ENCODE data around the gene SH3BP4.
A peak's percentile ranks its signal among the peaks of the same experiment; 100 is the strongest.

Gene SH3BP4, protein sequence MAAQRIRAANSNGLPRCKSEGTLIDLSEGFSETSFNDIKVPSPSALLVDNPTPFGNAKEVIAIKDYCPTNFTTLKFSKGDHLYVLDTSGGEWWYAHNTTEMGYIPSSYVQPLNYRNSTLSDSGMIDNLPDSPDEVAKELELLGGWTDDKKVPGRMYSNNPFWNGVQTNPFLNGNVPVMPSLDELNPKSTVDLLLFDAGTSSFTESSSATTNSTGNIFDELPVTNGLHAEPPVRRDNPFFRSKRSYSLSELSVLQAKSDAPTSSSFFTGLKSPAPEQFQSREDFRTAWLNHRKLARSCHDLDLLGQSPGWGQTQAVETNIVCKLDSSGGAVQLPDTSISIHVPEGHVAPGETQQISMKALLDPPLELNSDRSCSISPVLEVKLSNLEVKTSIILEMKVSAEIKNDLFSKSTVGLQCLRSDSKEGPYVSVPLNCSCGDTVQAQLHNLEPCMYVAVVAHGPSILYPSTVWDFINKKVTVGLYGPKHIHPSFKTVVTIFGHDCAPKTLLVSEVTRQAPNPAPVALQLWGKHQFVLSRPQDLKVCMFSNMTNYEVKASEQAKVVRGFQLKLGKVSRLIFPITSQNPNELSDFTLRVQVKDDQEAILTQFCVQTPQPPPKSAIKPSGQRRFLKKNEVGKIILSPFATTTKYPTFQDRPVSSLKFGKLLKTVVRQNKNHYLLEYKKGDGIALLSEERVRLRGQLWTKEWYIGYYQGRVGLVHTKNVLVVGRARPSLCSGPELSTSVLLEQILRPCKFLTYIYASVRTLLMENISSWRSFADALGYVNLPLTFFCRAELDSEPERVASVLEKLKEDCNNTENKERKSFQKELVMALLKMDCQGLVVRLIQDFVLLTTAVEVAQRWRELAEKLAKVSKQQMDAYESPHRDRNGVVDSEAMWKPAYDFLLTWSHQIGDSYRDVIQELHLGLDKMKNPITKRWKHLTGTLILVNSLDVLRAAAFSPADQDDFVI

DNA sequence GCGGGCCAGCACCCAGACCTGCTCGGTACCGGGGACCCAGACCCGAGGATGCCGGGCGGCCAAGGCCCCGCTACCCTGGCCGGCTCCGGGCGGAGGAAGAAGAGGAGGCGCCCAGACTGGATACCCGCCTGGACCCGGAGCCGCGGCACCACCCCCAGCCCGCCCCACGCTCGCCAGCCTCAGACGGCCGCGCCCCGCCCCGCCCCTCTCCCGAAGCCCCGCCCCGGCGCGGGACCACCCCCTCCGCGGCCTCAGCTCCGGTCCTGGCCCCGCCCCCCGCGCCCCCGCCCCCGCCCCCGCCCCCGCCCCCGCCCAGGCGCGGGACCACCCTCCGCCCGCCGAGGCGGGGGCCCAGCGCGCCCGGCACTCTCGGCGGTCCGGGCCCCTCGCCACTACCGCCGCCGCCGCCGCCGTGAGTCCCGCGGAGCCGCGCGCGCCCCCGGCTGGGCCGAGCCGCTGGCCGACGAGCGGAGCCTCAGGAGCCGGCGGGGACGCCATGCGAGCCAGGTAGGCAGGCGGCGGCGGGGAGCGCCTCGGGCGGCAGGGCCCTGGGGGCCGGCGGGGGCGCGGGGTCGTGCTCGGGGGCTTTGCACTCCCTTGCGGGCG lies at the start of gene SH3BP4:
SH3BP4 (plus strand) TSS at position 354 of the 606 bp plus-strand sequence. CDS start 82,986 bp downstream, outside the sequence.
- peak; percentile 84 for DNase-seq

DNA sequence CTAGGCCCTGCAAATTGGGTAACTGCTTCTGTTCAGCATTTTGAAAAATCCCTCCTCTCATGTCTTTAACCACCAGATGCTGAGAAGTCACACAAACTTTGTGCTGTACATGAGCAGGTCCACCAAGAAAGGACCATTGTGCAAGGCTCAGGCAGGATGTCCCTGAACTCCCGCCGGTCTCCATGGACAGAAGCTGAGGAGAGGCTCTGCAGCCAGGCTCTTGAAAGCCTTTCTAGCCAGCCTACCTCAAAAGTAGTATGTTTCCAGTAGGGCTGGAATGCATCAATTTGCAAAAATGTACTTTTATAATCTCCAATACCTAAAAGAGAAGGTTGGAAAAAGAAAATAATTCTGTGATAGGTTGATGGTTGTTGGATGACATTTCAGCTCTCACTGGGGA lies 47.0 kb upstream of the SH3BP4 start:
- DNase-seq: no peak

- DNase-seq: no peak
Observed at GRCh38 chr2:234905547-234906265, 46.1 kb upstream of the SH3BP4 start.

GRCh38 chr2:234910186-234910679 lies 41.6 kb upstream of the SH3BP4 start:
- DNase-seq: no peak

DNA sequence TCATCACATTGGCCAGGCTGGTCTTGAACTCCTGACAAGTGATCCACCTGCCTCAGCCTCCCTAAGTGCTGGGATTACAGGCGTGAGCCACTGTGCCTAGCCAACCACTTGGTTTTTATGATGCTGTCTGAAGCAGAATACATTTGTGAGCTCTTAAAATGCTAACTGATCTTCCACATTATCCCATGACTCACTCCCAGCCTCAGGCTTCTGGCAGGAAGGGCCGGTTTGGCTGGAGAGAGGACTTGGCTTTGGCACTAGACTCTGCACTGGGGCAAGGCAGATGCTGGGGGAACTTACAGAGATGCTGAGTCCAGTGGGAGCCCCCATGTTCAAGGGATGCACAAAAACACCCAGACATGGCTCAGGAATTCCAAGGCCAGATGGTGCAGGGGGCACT lies 40.5 kb upstream of the SH3BP4 start:
- DNase-seq: no peak

GRCh38 chr2:234912437-234912836 lies 39.4 kb upstream of the SH3BP4 start:
- no peak for DNase-seq

- DNase-seq: no peak
Observed at GRCh38 chr2:234913208-234913626, 38.6 kb upstream of the SH3BP4 start.

DNA sequence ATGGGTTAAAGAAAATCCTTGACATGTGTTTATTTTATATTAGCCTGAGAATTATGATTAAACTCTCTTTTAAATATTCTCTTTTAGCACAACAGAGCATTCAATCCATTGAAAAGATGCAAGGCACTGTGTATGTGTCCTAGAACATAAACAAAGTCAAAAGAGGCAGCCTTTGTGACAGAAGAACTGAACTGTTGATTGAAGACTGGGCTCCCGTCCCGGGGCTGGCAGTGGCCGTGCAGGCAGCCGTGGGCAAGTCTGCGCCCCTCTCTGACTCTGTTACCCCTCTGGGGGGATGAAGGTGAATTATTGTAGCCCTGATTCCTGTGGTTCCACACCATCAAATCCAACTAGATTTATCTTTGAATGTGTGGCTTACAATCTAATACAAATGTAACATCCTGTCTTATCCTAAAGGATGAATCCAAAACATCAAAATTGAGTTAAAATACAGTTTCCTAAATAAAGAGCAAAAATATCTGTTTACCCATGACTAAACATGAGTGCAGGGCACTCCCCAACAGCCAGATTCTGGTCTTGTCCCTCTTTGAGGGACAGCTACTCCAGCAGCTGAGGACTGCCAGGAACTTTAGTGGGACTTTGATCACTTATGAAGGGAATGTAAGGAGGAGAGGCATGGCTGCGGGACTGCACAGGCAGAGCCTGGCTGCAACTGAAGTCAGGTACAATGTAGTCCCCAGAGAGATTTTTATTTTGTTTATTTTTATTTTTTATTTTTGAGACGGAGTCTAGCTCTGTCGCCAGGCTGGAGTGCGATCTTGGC lies 37.3 kb upstream of the SH3BP4 start:
- DNase-seq: no peak

DNA sequence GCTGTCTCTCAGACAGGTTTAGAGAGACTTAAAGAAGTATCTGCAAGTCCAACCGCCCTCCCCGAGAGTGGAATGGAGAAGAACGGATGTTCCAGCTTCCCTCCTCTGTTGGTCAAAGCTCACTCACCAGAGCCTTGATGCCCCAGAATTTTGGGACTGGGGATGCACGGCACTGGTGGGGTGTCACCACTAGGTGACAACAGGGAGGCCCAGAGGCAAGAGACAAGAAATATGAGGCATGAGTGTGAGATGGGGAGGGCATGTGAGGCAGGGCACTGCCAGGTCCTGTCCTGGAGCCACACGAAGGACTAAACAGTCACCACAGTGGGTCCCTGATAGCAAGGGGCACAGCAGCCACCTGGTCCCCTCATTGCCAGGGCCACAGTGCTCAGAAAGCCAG lies 35.1 kb upstream of the SH3BP4 start:
- no peak for DNase-seq

DNA sequence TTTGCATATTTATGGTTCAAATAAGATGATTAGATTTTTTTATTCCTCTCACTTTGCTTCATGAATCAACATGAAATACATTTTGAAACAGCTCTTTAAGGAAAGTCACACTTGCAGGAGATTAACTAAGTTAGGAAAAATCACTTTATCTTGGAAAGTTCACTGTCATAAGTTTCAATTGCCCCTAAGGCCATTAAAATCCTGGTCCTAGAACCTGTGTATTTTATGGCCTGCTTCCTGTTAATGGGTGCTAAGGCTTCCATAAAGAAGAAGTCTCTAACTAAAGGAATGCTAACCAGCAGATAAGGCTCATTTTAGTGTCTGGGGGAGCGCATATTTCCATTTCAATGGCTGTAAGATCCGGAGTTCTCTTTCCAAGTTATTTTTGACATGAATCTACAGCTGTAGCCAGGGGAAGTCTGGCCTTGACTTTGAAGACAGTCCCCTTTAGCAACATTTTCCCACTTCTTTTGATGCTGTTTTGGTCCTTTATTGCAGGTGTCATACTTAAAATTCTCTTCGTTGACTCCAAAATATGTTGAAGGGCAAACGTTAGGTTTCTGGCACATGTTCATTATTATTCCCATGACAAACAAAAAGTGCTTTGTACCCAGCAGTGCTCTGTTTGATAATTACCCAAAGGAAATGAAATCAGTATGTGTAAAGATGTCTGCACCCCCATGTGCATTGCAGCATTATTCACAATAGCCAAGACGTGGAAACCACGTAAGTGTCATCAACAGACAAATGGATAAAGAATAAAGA lies 34.4 kb upstream of the SH3BP4 start:
- no peak for DNase-seq

GRCh38 chr2:234919711-234920110 lies 32.1 kb upstream of the SH3BP4 start:
- no peak for DNase-seq

DNA sequence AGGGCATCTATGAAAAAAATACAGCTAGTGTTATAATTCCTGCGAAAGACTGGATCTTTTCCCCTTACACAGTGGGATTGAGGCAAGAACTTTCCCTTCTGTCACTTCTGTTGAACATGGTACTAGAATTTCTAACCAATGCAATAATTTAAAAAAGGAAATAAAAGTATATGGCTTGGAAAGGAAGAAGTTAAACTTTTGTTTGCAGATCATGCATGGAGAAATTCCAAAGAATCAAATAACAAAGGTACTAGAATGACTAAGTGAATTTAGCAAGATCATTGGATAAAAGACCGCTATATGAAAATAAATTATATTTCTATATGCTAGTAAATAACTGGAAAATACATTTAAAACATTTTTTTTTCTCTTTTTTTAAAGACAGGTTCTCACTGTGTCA lies 31.0 kb upstream of the SH3BP4 start:
- no peak for DNase-seq

GRCh38 chr2:234929002-234929401 lies 22.8 kb upstream of the SH3BP4 start:
- DNase-seq: no peak

DNA sequence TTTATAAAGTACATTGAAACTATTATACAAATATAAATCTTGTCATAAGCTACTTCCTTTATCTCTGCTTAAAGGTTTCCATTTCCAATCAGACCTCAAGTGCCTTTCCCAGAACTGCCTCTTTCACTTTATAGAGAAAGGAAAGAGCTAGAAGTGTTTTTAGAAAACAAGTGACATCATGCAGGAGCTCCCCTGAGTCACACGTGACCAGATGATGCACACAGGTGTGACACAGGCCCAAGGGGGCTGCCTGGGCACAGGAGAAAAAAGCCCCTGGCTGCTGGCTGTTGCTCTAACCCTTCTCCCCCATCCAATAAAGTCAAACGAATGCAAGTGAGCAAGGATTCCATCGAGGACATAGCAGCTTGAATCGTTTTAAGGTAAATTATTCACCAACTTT lies 21.4 kb upstream of the SH3BP4 start:
- no peak for DNase-seq

DNA sequence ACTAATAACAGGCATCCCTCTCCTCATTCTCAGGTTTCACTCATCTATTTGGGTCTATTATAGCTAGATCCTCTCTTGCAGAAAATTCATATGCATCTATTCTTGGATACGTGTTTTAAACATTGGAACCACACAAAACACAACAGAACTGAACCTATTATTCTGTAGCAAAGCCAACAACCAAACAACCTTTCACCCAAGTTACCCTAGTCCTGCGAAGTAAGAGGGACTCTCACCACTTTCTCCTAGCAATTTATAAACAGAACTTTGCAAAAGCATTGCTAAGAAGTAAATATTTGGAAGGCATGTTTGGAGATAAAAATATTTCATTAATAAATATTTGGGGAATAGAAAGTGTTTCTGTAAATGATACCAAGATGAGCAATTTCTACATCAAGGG lies 20.4 kb upstream of the SH3BP4 start:
- no peak for DNase-seq

- no peak for DNase-seq
Observed at GRCh38 chr2:234932591-234933168, 19.1 kb upstream of the SH3BP4 start.

DNA sequence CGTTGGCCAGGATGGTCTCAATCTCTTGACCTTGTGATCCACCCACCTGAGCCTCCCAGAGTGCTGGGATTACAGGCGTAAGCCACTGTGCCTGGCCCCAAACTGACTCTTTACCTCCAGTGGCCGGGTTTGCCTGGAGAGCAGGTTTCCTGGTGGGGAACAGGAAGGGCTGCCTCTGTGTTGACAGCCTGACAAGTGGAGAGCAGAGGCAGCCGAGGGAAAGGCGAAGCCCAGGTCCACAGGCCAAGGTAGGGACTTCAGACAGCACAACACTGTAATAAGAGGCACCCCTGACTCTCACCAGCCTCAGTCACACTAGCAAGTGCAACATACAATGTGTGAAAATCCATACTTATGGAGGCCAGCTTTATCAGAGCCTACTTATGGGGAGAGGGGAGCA lies 16.5 kb upstream of the SH3BP4 start:
- DNase-seq: no peak

DNA sequence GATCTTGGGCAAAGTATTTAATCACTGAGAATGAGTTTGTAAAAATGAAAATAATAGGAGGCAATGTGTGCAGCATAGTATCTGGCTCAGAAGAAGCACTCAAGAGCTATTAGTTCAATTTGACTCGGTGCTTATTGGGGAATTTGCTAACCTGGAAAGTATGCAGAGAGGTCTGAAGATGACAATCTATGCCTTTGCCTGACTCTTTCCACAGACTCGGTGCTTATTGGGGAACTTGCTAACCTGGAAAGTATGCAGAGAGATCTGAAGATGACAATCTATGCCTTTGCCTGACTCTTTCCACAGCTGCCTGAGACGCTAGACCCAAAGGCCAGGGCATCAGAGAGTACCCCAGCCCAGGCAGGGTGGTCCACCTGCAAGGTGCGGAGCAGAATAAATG lies 12.2 kb upstream of the SH3BP4 start:
- DNase-seq: no peak

- no peak for DNase-seq
Observed at GRCh38 chr2:234939996-234940395, 11.8 kb upstream of the SH3BP4 start.

- no peak for DNase-seq
Observed at GRCh38 chr2:234940527-234940926, 11.3 kb upstream of the SH3BP4 start.
